ENCODE measurements around the gene ATXN10. TPM values are rescaled to one million over a fixed set of nuclear protein-coding genes. Genes with fewer than 3 reads are reported as not detected.

ATXN10 gene
- total and polyA plus RNA-seq, 10 of the 15 experiments (the other 5 are each of a cell fraction or from before 2014, with no cell fraction given) = 29.2 to 249 (median 146) TPM

DNA sequence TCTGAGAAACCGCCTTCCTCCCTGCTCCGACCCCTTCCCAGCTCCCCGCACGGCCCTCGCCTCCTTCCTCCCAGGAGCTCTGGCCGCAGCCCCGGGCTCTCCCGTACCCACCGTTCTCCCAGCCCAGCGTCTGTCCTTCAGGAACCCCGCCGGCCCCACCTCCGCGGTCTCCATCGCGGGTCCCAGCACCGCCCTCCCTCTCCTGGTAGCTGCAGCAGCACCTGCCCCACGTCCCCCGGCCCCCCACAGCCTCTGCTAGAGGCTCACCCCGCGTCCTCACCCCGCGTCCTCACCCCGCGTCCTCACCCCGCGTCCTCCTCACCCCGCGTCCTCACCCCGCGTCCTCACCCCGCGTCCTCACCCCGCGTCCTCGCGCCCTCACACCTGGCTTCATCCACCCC lies 219.4 kb downstream of the ATXN10 start:
- RAD21 ChIA-PET (ENCODE audit: unreplicated experiment) = no interaction called here
- BruUV-seq (replicated peaks) = no TSS peak
- Histone ChIP-seq H3K36me3 (ENCODE audit: control insufficient read depth in 2 of 2, insufficient read depth in 2 of 2, low read length in 1 of 2) (no peaks in the 10 kb centered on the region), H2AFZ (ENCODE audit: control insufficient read depth, low read depth, low read length) (no peak overlapping the region), H3K79me2 (ENCODE audit: control insufficient read depth, insufficient read depth, low read length) (no peaks in the 10 kb centered on the region), H3K9ac (ENCODE audit: control insufficient read depth, insufficient read depth, low read length) (no peak overlapping the region), H4K20me1 (ENCODE audit: control insufficient read depth, insufficient read depth) (no peaks in the 10 kb centered on the region), H3K27me3 (replicated peaks in 1 of 2; ENCODE audit: control insufficient read depth in 2 of 2, insufficient read depth in 2 of 2, low read length in 1 of 2) (no peaks in the 10 kb centered on the region; a peak in 1 of 4 replicates), H3K27ac (ENCODE audit: control insufficient read depth, insufficient read depth) (no peak overlapping the region), H3K9me3 (replicated peaks; ENCODE audit: control insufficient read depth, insufficient read depth, low read length) (no peaks in the 10 kb centered on the region), H3K4me2 (ENCODE audit: control insufficient read depth, insufficient read depth) (no peak overlapping the region), H3K4me1 (ENCODE audit: control insufficient read depth, insufficient read depth, low read length) (no peaks in the 10 kb centered on the region), H3K4me3 (no peak overlapping the region)
- DNase-seq (ENCODE audit: low read depth, low spot score) (no peak), ATAC-seq (no peak), FAIRE-seq (no peak)
- TF ChIP-seq, protein P1, sequence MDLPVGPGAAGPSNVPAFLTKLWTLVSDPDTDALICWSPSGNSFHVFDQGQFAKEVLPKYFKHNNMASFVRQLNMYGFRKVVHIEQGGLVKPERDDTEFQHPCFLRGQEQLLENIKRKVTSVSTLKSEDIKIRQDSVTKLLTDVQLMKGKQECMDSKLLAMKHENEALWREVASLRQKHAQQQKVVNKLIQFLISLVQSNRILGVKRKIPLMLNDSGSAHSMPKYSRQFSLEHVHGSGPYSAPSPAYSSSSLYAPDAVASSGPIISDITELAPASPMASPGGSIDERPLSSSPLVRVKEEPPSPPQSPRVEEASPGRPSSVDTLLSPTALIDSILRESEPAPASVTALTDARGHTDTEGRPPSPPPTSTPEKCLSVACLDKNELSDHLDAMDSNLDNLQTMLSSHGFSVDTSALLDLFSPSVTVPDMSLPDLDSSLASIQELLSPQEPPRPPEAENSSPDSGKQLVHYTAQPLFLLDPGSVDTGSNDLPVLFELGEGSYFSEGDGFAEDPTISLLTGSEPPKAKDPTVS (IDR thresholded peaks at IDR 0.05; ENCODE audit: low read depth, low read length) = no peak
- TF ChIP-seq SIX5 (IDR thresholded peaks at IDR 0.05; ENCODE audit: low read depth, low read length, severe bottlenecking) (no peak), TCF12 (IDR thresholded peaks at IDR 0.05; ENCODE audit: low read depth, low read length) (no peak), TARDBP (IDR thresholded peaks at IDR 0.05; ENCODE audit: borderline replicate concordance) (no peak), SUPT20H (IDR thresholded peaks at IDR 0.05; ENCODE audit: borderline replicate concordance, control insufficient read depth, low read depth, low read length) (no peak)
- CTCF ChIA-PET = no interaction called here
- POLR2A ChIA-PET = no interaction called here
- intact Hi-C loops (cut with micrococcal nuclease; ENCODE audit: unreplicated experiment) (no loop called here), in situ Hi-C loops (cut with MboI) (no loop called here)
- WGBS (ENCODE audit: insufficient coverage, insufficient replicate concordance, low lambda C conversion rate, missing lambda C conversion rate) = 69% methylated on average over 9 of the region's 37 CpGs
- SMC1A ChIA-PET (ENCODE audit: uncharacterized antibody, unreplicated experiment) = no interaction called here

DNA sequence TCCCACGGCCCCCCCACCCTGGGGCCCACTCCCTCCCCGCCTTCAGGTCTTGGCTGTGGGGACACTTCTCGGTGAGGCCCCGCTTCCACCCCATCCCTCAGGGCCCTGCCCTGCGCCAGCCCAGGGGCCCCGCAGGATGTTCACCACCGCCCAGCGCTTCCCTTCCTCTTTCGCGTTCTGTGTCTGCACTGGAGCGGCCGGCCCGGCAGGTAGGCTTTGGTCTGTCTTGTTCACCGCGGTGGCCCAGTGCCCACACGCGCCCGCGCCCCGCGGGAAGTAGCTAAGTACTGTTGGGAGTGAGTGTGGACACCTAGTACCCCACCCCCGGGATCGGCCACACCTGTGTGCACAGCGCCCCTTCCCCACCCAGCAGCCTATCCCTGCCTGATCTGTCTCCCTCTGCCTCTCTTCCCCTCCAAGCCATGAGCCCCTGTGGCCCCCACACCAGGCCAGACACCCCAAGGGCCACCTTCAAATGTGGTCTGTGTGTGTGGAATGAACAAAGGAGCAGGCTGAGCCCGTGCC lies 219.9 kb downstream of the ATXN10 start:
- FAIRE-seq (no peak), DNase-seq (ENCODE audit: low read depth, low spot score) (no peak), ATAC-seq (no peak)
- WGBS (ENCODE audit: insufficient coverage, insufficient replicate concordance, low lambda C conversion rate, missing lambda C conversion rate) = 32% methylated on average over 24 of the region's 25 CpGs
- Histone ChIP-seq H3K9ac (ENCODE audit: control insufficient read depth, insufficient read depth, low read length) (no peak overlapping the region), H4K20me1 (ENCODE audit: control insufficient read depth, insufficient read depth) (no peaks in the 10 kb centered on the region), H3K27me3 (replicated peaks in 1 of 2; ENCODE audit: control insufficient read depth in 2 of 2, insufficient read depth in 2 of 2, low read length in 1 of 2) (no peaks in the 10 kb centered on the region; a peak in 1 of 4 replicates), H3K27ac (ENCODE audit: control insufficient read depth, insufficient read depth) (no peak overlapping the region), H3K36me3 (ENCODE audit: control insufficient read depth in 2 of 2, insufficient read depth in 2 of 2, low read length in 1 of 2) (no peaks in the 10 kb centered on the region), H3K4me2 (ENCODE audit: control insufficient read depth, insufficient read depth) (no peak overlapping the region), H3K9me3 (replicated peaks; ENCODE audit: control insufficient read depth, insufficient read depth, low read length) (no peaks in the 10 kb centered on the region), H3K4me3 (no peak overlapping the region), H2AFZ (ENCODE audit: control insufficient read depth, low read depth, low read length) (no peak overlapping the region), H3K79me2 (ENCODE audit: control insufficient read depth, insufficient read depth, low read length) (no peaks in the 10 kb centered on the region), H3K4me1 (ENCODE audit: control insufficient read depth, insufficient read depth, low read length) (no peaks in the 10 kb centered on the region)
- ChIA-PET POLR2A (no interaction called here), SMC1A (ENCODE audit: uncharacterized antibody, unreplicated experiment) (no interaction called here), RAD21 (ENCODE audit: unreplicated experiment) (no interaction called here), CTCF (no interaction called here)
- BruUV-seq (replicated peaks) = no TSS peak
- no peak for TF ChIP-seq SMAD1 (IDR thresholded peaks at IDR 0.05; ENCODE audit: low read depth, partially characterized antibody)
- TF ChIP-seq, protein P2, sequence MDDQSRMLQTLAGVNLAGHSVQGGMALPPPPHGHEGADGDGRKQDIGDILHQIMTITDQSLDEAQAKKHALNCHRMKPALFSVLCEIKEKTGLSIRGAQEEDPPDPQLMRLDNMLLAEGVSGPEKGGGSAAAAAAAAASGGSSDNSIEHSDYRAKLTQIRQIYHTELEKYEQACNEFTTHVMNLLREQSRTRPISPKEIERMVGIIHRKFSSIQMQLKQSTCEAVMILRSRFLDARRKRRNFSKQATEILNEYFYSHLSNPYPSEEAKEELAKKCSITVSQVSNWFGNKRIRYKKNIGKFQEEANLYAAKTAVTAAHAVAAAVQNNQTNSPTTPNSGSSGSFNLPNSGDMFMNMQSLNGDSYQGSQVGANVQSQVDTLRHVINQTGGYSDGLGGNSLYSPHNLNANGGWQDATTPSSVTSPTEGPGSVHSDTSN (IDR thresholded peaks at IDR 0.05; ENCODE audit: insufficient replicate concordance, low read depth, low read length) = no peak
- TF ChIP-seq NFXL1 (IDR thresholded peaks at IDR 0.05; ENCODE audit: borderline replicate concordance) = no peak
- TF ChIP-seq ESRRA (IDR thresholded peaks at IDR 0.05; ENCODE audit: low read length) = no peak
- no peak for TF ChIP-seq MYC (IDR thresholded peaks at IDR 0.05; ENCODE audit: insufficient read depth, insufficient read length, insufficient replicate concordance, low read length, severe bottlenecking)
- TF ChIP-seq CEBPB (IDR thresholded peaks at IDR 0.05; ENCODE audit: borderline replicate concordance in 1 of 2, low read depth in 2 of 2, low read length in 2 of 2) = no peak
- no peak for TF ChIP-seq RFX5 (IDR thresholded peaks at IDR 0.05; ENCODE audit: low read depth, low read length)
- TF ChIP-seq CBX3 (IDR thresholded peaks at IDR 0.05; ENCODE audit: borderline replicate concordance, low read depth) = no peak
- TF ChIP-seq SIN3A (IDR thresholded peaks at IDR 0.05; ENCODE audit: low read depth, low read length) = no peak
- TF ChIP-seq HDAC6 (IDR thresholded peaks at IDR 0.05; ENCODE audit: unreplicated experiment) = no peak
- in situ Hi-C loops (cut with MboI) (no loop called here), intact Hi-C loops (cut with micrococcal nuclease; ENCODE audit: unreplicated experiment) (no loop called here)

Measured in GM12878 (cell line).